Breast epithelium (tissue), 3 donors: ENCODE data around the gene RNF180.

Experiments
- POLR2A ChIP-seq: fragments of 450-650 bp; IDR thresholded peaks from one replicate; pipeline ENCODE4 v1.6.1; 2016; ENCODE audit warnings: antibody characterized with exemption, mild to moderate bottlenecking, moderate library complexity
- POLR2AphosphoS5 ChIP-seq, 3 donors: sonication (generic); formaldehyde crosslinking; IDR thresholded peaks; one replicate each; pipeline ENCODE4 v1.6.1; 2017; ENCODE audit warnings: antibody characterized with exemption in 3 of 3

DNA sequence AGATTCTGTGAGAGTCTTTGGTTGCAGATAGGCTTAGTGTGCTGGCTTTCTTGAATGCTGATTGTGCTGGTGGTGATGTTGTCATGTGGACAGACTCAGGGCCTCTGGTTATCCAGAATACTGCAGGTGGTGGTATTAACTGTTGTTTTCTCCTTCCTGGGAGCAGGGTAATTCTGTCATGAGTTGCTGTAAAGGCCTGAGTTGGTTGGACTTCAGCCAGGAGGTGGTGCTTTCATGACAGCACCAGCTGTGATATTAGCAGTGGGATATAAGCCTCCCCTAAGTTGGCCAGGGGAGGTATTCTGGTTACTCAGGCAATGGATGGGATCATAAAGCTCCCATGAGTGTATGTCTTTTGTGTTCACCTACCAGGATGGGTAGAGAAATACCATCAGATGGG lies 16.4 kb upstream of the RNF180 start:
- TF ChIP-seq POLR2A (no peak), POLR2AphosphoS5 (IDR thresholded peaks at IDR 0.05) (no peak)
